ENCODE measurements around the gene PEAK3. TPM values are rescaled to one million over a fixed set of nuclear protein-coding genes. Genes with fewer than 3 reads are reported as not detected.
A peak's percentile ranks its signal among the peaks of the same experiment; 100 is the strongest.

Gene PEAK3
- total and polyA plus RNA-seq, 10 of the 15 experiments (the other 5 are each of a cell fraction or from before 2014, with no cell fraction given), result 0.03 to 0.10 (median 0.05) TPM; not detected in 7

- Histone ChIP-seq H3K9me3 (replicated peaks; ENCODE audit: control insufficient read depth, insufficient read depth, low read length) (no peaks in the 10 kb centered on the region), H3K9ac (ENCODE audit: control insufficient read depth, insufficient read depth, low read length) (peak within 1 kb of the TSS; percentile 80), H3K27me3 (replicated peaks in 1 of 2; ENCODE audit: control insufficient read depth in 2 of 2, insufficient read depth in 2 of 2, low read length in 1 of 2) (no peaks in the 10 kb centered on the region), H4K20me1 (ENCODE audit: control insufficient read depth, insufficient read depth) (peaks cover 15% of the 10 kb centered on the region), H3K79me2 (ENCODE audit: control insufficient read depth, insufficient read depth, low read length) (peaks cover 81% of the 10 kb centered on the region), H2AFZ (ENCODE audit: control insufficient read depth, low read depth, low read length) (peak within 1 kb of the TSS; percentile 98), H3K27ac (ENCODE audit: control insufficient read depth, insufficient read depth) (peak within 1 kb of the TSS; percentile 94), H3K4me2 (ENCODE audit: control insufficient read depth, insufficient read depth) (peak within 1 kb of the TSS; percentile 96), H3K4me1 (ENCODE audit: control insufficient read depth, insufficient read depth, low read length) (peaks cover 24% of the 10 kb centered on the region), H3K4me3 (peak within 1 kb of the TSS; percentile 99), H3K36me3 (ENCODE audit: control insufficient read depth in 2 of 2, insufficient read depth in 2 of 2, low read length in 1 of 2) (peaks cover 8 to 16% of the 10 kb centered on the region in 2 experiments; a peak in 3 of 4 replicates)
- in situ Hi-C loops (cut with MboI), result loop anchor here (5.0 kb wide), 1 partner anchor 36 kb away; no protein-coding TSS in a partner anchor
- FAIRE-seq, result peak; percentile 97
- no TSS peak for BruUV-seq (replicated peaks)
- CTCF ChIA-PET, result interaction anchor here (0.6 to 4.7 kb wide), 11 partner anchors 24 to 339 kb away, joined by 3 to 130 read pairs (median 4); partner anchors contain the start of gene LMNB2
- ATAC-seq, result peak; percentile 83
- RAD21 ChIA-PET (ENCODE audit: unreplicated experiment), result interaction anchor here (0.6 to 4.2 kb wide), 16 partner anchors 9 to 375 kb away, joined by 3 to 72 read pairs (median 4); partner anchors contain the start of gene TIMM13
- intact Hi-C loops (cut with micrococcal nuclease; ENCODE audit: unreplicated experiment), result loop anchor here (1.0 to 10.0 kb wide), 4 partner anchors 37 to 156 kb away; partner anchors contain the start of genes IZUMO4, LSM7, MOB3A and SPPL2B
- WGBS (ENCODE audit: insufficient coverage, insufficient replicate concordance, low lambda C conversion rate, missing lambda C conversion rate), result 2% methylated on average over 69 of the region's 80 CpGs
- POLR2A ChIA-PET, result interaction anchor here (0.7 to 3.9 kb wide), 4 partner anchors 23 to 961 kb away, joined by 4 to 54 read pairs (median 6); partner anchors contain the start of genes FAM174C and LSM7
- DNase-seq (ENCODE audit: low read depth, low spot score), result peak; percentile 93
- SMC1A ChIA-PET (ENCODE audit: uncharacterized antibody, unreplicated experiment), result interaction anchor here (0.7 to 4.1 kb wide), 10 partner anchors 22 to 80 kb away, joined by 3 to 39 read pairs (median 6); no protein-coding TSS in a partner anchor
- peak; percentile 82; the same call in 1 of the 2 replicates for TF ChIP-seq TAF1 (IDR thresholded peaks at IDR 0.05; ENCODE audit: borderline replicate concordance, low read depth, low read length)
- peak; percentile 64; the same call in 1 of the 2 replicates for TF ChIP-seq ZSCAN29 (IDR thresholded peaks at IDR 0.05)
- peak; percentile 51 for TF ChIP-seq CBFB (IDR thresholded peaks at IDR 0.05; ENCODE audit: low read depth)
- no peak for TF ChIP-seq TCF3 (IDR thresholded peaks at IDR 0.05; ENCODE audit: borderline replicate concordance, insufficient read depth, low read depth, low read length)
- TF ChIP-seq EGR1 (IDR thresholded peaks at IDR 0.05; ENCODE audit: borderline replicate concordance in 1 of 2, low read depth in 2 of 2, low read length in 2 of 2), result peak; percentile 75 to 98
- peak; percentile 73; the same call in 1 of the 2 replicates for TF ChIP-seq ASH2L (IDR thresholded peaks at IDR 0.05; ENCODE audit: borderline replicate concordance, low read depth)
- peak; percentile 30; the same call in 1 of the 2 replicates for TF ChIP-seq IRF3 (IDR thresholded peaks at IDR 0.05)
- TF ChIP-seq CBX5 (IDR thresholded peaks at IDR 0.05; ENCODE audit: low read depth), result no peak; the same call in none of the 2 replicates
- peak; percentile 75 for TF ChIP-seq E2F4 (IDR thresholded peaks at IDR 0.05; ENCODE audit: low read depth, low read length)
- peak; percentile 91 for TF ChIP-seq GABPA (IDR thresholded peaks at IDR 0.05; ENCODE audit: low read depth)
- peak; percentile 60 for TF ChIP-seq NKRF (conservative IDR thresholded peaks at IDR 0.05)
- TF ChIP-seq ZBTB4 (CRISPR knock-in tag; IDR thresholded peaks at IDR 0.05), result 0 out of 2 replicates have a peak, but pooled peaks have one; percentile 35
- TF ChIP-seq ZNF274 (IDR thresholded peaks at IDR 0.05; ENCODE audit: insufficient read depth, insufficient read length), result no peak
- no peak for TF ChIP-seq YY1 (IDR thresholded peaks at IDR 0.05; ENCODE audit: low read depth, low read length)
These were observed 45.5 kb downstream of the PEAK3 start, which contains the start of the genes PLEKHJ1 and SF3A2 for GRCh38 chr19:2236314-2237050. Gene PLEKHJ1 (minus strand): TSS chr19:2236329. CDS start chr19:2236248, 81 bp downstream. Gene SF3A2 (plus strand): TSS chr19:2236824. CDS start chr19:2243419, 6,595 bp downstream.
